ENCODE measurements around the gene RBBP8NL. TPM values are rescaled to one million over a fixed set of nuclear protein-coding genes. Genes with fewer than 3 reads are reported as not detected.
A peak's percentile ranks its signal among the peaks of the same experiment; 100 is the strongest.

RBBP8NL gene
- total and polyA plus RNA-seq, 2 experiments from 2014 or later: 0.10 to 1.1 TPM

- H3K36me3 Mint-ChIP-seq (ENCODE audit: low read depth): no peaks in the 10 kb centered on the region
- H3K4me2 ChIP-seq: no peak overlapping the region
- H3K4me3 ChIP-seq: no peak overlapping the region
- no peaks in the 10 kb centered on the region for H3K79me2 ChIP-seq (replicated peaks; ENCODE audit: insufficient read depth)
- no peak overlapping the region for H2AFZ ChIP-seq
- H3K9me2 ChIP-seq (ENCODE audit: insufficient read depth): no peaks in the 10 kb centered on the region
- DNase-seq (ENCODE audit: low spot score): no peak
- H3K27ac Mint-ChIP-seq: no peak overlapping the region
- H4K20me1 ChIP-seq (replicated peaks; ENCODE audit: insufficient read depth): no peaks in the 10 kb centered on the region
- H3K36me3 ChIP-seq (ENCODE audit: insufficient read depth): no peaks in the 10 kb centered on the region
- TF ChIP-seq POLR2AphosphoS5 (IDR thresholded peaks at IDR 0.05; ENCODE audit: low read depth): no peak
- no peak for TF ChIP-seq EZH2phosphoT487 (IDR thresholded peaks at IDR 0.05; ENCODE audit: unreplicated experiment)
- no peak for TF ChIP-seq ETS1 (IDR thresholded peaks at IDR 0.05)
- TF ChIP-seq ZNF114 (CRISPR knock-in tag; IDR thresholded peaks at IDR 0.05): no peak
- no peak for TF ChIP-seq ZNF331 (CRISPR knock-in tag; IDR thresholded peaks at IDR 0.05; ENCODE audit: low read depth)
- TF ChIP-seq ZNF462 (CRISPR knock-in tag; IDR thresholded peaks at IDR 0.05): no peak
- no peak for TF ChIP-seq CREB1 (CRISPR knock-in tag; IDR thresholded peaks at IDR 0.05; ENCODE audit: low read depth)
- no peak for TF ChIP-seq EZH2 (IDR thresholded peaks at IDR 0.05; ENCODE audit: low read depth, unreplicated experiment)
- no peak for TF ChIP-seq JUNB (IDR thresholded peaks at IDR 0.05; ENCODE audit: unreplicated experiment)
- no peak for TF ChIP-seq CTCF (conservative IDR thresholded peaks at IDR 0.05; ENCODE audit: low read depth in 2 of 2)
- no peak for TF ChIP-seq NANOG (IDR thresholded peaks at IDR 0.05; ENCODE audit: borderline replicate concordance)
- TF ChIP-seq REST (IDR thresholded peaks at IDR 0.05; ENCODE audit: unreplicated experiment): no peak
- TF ChIP-seq STAT1 (IDR thresholded peaks at IDR 0.05; ENCODE audit: unreplicated experiment): no peak
- no peak for ATAC-seq
- H3F3A ChIP-seq (replicated peaks; ENCODE audit: low read depth): no peaks in the 10 kb centered on the region
- no peaks in the 10 kb centered on the region; the same call in 2 of the 3 replicates for H3K4me1 Mint-ChIP-seq
- H3K27me3 ChIP-seq (ENCODE audit: insufficient read depth): no peaks in the 10 kb centered on the region
- no peaks in the 10 kb centered on the region for H3K9me3 Mint-ChIP-seq
- no peak overlapping the region for H3K4me3 Mint-ChIP-seq
- peaks cover 8% of the 10 kb centered on the region for H3K27me3 Mint-ChIP-seq (ENCODE audit: insufficient read depth, low read depth, poor library complexity)
- H3K27ac ChIP-seq (ENCODE audit: low read depth): 0 out of 2 replicates have a peak overlapping the region, but pooled peaks have one; percentile 39
- no peaks in the 10 kb centered on the region for H3K4me1 ChIP-seq (ENCODE audit: insufficient read depth)
These were observed 37.1 kb upstream of the RBBP8NL start for GRCh38 chr20:62464425-62464770.

All from GM23338 (cell line).